ENCODE measurements around the gene ZNF219. TPM values are rescaled to one million over a fixed set of nuclear protein-coding genes. Genes with fewer than 3 reads are reported as not detected.
"Not testable (repeated sequence)": the region's sequence is repeated elsewhere in the genome, so short reads cannot be mapped to it uniquely, and the experiment has no call there.

The ZNF219 gene
- total RNA-seq, 1 donor: 8.9 TPM

GRCh38 chr14:21054768-21055145 is 43.7 kb downstream of the ZNF219 start:
- H3K4me1 ChIP-seq (ENCODE audit: insufficient read depth, low read length): no peaks in the 10 kb centered on the region
- no peaks in the 10 kb centered on the region for H3K9me3 ChIP-seq (ENCODE audit: low read depth, low read length)
- H3K27me3 ChIP-seq (ENCODE audit: insufficient read depth, low read length): no peaks in the 10 kb centered on the region
- no peak overlapping the region for H3K4me3 ChIP-seq (ENCODE audit: low read length)

- Histone ChIP-seq H3K4me1 (ENCODE audit: insufficient read depth, low read length) (no peaks in the 10 kb centered on the region), H3K9me3 (ENCODE audit: low read depth, low read length) (no peaks in the 10 kb centered on the region), H3K27me3 (ENCODE audit: insufficient read depth, low read length) (no peaks in the 10 kb centered on the region), H3K4me3 (ENCODE audit: low read length) (no peak overlapping the region)
Measured at GRCh38 chr14:21054123-21054767, 44.2 kb downstream of the ZNF219 start.

- no peak overlapping the region for H3K4me3 ChIP-seq (ENCODE audit: low read length)
- no peaks in the 10 kb centered on the region for H3K27me3 ChIP-seq (ENCODE audit: insufficient read depth, low read length)
- no peaks in the 10 kb centered on the region for H3K4me1 ChIP-seq (ENCODE audit: insufficient read depth, low read length)
- H3K9me3 ChIP-seq (ENCODE audit: low read depth, low read length): no peaks in the 10 kb centered on the region
Measured at GRCh38 chr14:21053184-21054122, 45.0 kb downstream of the ZNF219 start.

- no peaks in the 10 kb centered on the region for H3K9me3 ChIP-seq (ENCODE audit: low read depth, low read length)
- no peak overlapping the region for H3K4me3 ChIP-seq (ENCODE audit: low read length)
- H3K27me3 ChIP-seq (ENCODE audit: insufficient read depth, low read length): no peaks in the 10 kb centered on the region
- no peaks in the 10 kb centered on the region for H3K4me1 ChIP-seq (ENCODE audit: insufficient read depth, low read length)
Measured at GRCh38 chr14:21050597-21050996, 47.9 kb downstream of the ZNF219 start.

- Histone ChIP-seq H3K4me1 (ENCODE audit: insufficient read depth, low read length) (no peaks in the 10 kb centered on the region), H3K27me3 (ENCODE audit: insufficient read depth, low read length) (no peaks in the 10 kb centered on the region), H3K4me3 (ENCODE audit: low read length) (no peak overlapping the region), H3K9me3 (ENCODE audit: low read depth, low read length) (no peaks in the 10 kb centered on the region)
Measured at GRCh38 chr14:21049271-21049673, 49.2 kb downstream of the ZNF219 start.

- H3K27me3 ChIP-seq (ENCODE audit: insufficient read depth, low read length): no peaks in the 10 kb centered on the region
- H3K9me3 ChIP-seq (ENCODE audit: low read depth, low read length): no peaks in the 10 kb centered on the region
- no peak overlapping the region for H3K4me3 ChIP-seq (ENCODE audit: low read length)
- no peaks in the 10 kb centered on the region for H3K4me1 ChIP-seq (ENCODE audit: insufficient read depth, low read length)
Measured at GRCh38 chr14:21048638-21049037, 49.8 kb downstream of the ZNF219 start.

DNA sequence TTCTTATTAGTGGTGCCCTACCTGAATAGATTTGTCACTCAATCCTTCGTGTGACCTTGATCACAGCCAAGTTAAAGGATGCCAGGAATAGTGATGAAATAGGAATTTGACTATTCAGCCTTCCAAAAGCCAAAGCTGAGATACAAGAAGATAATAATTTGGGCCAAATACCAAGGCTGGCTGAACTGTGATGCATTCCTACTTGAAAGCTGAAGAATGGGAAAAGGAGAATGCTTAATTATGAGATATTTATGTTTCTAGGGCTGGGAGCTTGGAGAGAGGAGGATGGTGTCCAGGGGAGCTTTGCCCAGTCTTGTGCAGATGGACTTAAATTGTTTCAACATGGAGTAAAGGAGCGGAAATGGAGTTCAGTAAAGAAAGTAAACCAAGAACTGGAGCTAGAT is 51.1 kb downstream of the ZNF219 start:
- Histone ChIP-seq H3K27me3 (ENCODE audit: insufficient read depth, low read length) (no peaks in the 10 kb centered on the region), H3K4me3 (ENCODE audit: low read length) (no peak overlapping the region), H3K4me1 (ENCODE audit: insufficient read depth, low read length) (no peaks in the 10 kb centered on the region), H3K9me3 (ENCODE audit: low read depth, low read length) (no peaks in the 10 kb centered on the region)

- H3K4me1 ChIP-seq (ENCODE audit: insufficient read depth, low read length): no peaks in the 10 kb centered on the region
- no peak overlapping the region for H3K4me3 ChIP-seq (ENCODE audit: low read length)
- no peaks in the 10 kb centered on the region for H3K9me3 ChIP-seq (ENCODE audit: low read depth, low read length)
- no peaks in the 10 kb centered on the region for H3K27me3 ChIP-seq (ENCODE audit: insufficient read depth, low read length)
Measured at GRCh38 chr14:21043974-21044618, 54.4 kb downstream of the ZNF219 start.

- H3K4me3 ChIP-seq (ENCODE audit: low read length): no peak overlapping the region
- H3K9me3 ChIP-seq (ENCODE audit: low read depth, low read length): no peaks in the 10 kb centered on the region
- no peaks in the 10 kb centered on the region for H3K27me3 ChIP-seq (ENCODE audit: insufficient read depth, low read length)
- H3K4me1 ChIP-seq (ENCODE audit: insufficient read depth, low read length): no peaks in the 10 kb centered on the region
Measured at GRCh38 chr14:21043387-21043973, 55.0 kb downstream of the ZNF219 start.

DNA sequence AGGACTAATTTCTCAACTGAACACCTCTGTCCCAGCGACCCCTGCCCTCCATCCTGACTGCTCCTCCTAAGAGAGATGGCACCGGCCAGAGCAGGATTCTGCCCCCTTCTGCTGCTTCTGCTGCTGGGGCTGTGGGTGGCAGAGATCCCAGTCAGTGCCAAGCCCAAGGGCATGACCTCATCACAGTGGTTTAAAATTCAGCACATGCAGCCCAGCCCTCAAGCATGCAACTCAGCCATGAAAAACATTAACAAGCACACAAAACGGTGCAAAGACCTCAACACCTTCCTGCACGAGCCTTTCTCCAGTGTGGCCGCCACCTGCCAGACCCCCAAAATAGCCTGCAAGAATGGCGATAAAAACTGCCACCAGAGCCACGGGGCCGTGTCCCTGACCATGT is 55.5 kb downstream of the ZNF219 start:
- H3K4me3 ChIP-seq (ENCODE audit: low read length): no peak overlapping the region
- no peaks in the 10 kb centered on the region for H3K27me3 ChIP-seq (ENCODE audit: insufficient read depth, low read length)
- H3K9me3 ChIP-seq (ENCODE audit: low read depth, low read length): no peaks in the 10 kb centered on the region
- no peaks in the 10 kb centered on the region for H3K4me1 ChIP-seq (ENCODE audit: insufficient read depth, low read length)

GRCh38 chr14:21041676-21042433 is 56.6 kb downstream of the ZNF219 start, which contains the start of gene RNASE7:
Gene RNASE7 (plus strand): TSS chr14:21042362. CDS start chr14:21042993, 631 bp downstream.
- Histone ChIP-seq H3K9me3 (ENCODE audit: low read depth, low read length) (no peaks in the 10 kb centered on the region), H3K4me3 (ENCODE audit: low read length) (no peak within 1 kb of the TSS), H3K27me3 (ENCODE audit: insufficient read depth, low read length) (no peaks in the 10 kb centered on the region), H3K4me1 (ENCODE audit: insufficient read depth, low read length) (no peaks in the 10 kb centered on the region)

DNA sequence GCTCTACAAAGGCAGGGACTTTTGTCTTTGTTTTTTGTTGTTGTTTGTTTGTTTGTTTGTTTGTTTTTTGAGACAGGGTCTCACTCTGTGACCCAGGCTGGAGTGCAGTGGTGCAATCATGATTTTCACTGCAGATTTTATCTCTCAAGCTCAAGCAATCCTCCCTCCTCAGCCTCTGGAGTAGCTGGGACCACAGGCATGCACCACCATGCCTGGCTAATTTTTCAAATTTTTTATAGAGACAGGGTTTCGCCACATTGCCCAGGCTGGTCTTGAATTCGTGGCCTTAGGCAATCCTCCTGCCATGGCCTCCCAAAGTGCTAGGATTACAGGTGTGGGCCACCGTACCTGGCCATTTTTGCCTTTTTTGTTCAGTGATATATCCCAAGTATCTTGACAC is 57.5 kb downstream of the ZNF219 start:
- H3K4me1 ChIP-seq (ENCODE audit: insufficient read depth, low read length); H3K9me3 ChIP-seq (ENCODE audit: low read depth, low read length); H3K4me3 ChIP-seq (ENCODE audit: low read length); H3K27me3 ChIP-seq (ENCODE audit: insufficient read depth, low read length): not testable (repeated sequence)

- Histone ChIP-seq H3K4me3 (ENCODE audit: low read length) (no peak overlapping the region), H3K4me1 (ENCODE audit: insufficient read depth, low read length) (no peaks in the 10 kb centered on the region), H3K9me3 (ENCODE audit: low read depth, low read length) (no peaks in the 10 kb centered on the region), H3K27me3 (ENCODE audit: insufficient read depth, low read length) (no peaks in the 10 kb centered on the region)
Measured at GRCh38 chr14:21040370-21040925, 58.0 kb downstream of the ZNF219 start.

All from mononuclear cell (primary cell).